ENCODE results near the gene MTERF2. TPM values are rescaled to one million over a fixed set of nuclear protein-coding genes. Genes with fewer than 3 reads are reported as not detected.

Gene MTERF2
- total RNA-seq, 1 experiment from 2014 or later: 10.6 TPM

DNA sequence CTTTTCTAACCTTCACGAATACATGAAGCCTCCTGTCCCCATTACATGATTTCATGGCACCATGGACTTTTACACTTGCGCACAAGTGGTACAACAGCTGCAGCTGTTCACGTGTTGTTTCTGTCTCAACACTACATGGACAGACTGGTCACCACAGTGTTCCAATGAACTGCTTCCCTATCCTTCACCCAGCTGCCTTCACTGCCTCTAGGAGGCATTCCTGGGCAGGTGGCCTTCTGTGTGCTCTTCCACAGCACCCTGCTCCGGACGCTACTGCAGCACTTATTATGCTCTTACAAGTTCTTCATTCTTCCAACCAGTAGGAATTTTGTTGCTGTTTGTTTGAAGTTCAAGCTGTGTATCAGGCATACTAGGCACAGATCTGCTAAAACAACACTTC, 1.5 kb downstream of the MTERF2 start:
- H3K4me3 Mint-ChIP-seq (ENCODE audit: low read depth, unreplicated experiment): no peak overlapping the region
- BruUV-seq (replicated peaks): no TSS peak
- intact Hi-C loops (cut with micrococcal nuclease; ENCODE audit: unreplicated experiment): no loop called here
- no peak for DNase-seq
- peaks cover 35% of the 10 kb centered on the region for H3K36me3 Mint-ChIP-seq (ENCODE audit: insufficient read depth, unreplicated experiment)
- TF ChIP-seq, protein P1, sequence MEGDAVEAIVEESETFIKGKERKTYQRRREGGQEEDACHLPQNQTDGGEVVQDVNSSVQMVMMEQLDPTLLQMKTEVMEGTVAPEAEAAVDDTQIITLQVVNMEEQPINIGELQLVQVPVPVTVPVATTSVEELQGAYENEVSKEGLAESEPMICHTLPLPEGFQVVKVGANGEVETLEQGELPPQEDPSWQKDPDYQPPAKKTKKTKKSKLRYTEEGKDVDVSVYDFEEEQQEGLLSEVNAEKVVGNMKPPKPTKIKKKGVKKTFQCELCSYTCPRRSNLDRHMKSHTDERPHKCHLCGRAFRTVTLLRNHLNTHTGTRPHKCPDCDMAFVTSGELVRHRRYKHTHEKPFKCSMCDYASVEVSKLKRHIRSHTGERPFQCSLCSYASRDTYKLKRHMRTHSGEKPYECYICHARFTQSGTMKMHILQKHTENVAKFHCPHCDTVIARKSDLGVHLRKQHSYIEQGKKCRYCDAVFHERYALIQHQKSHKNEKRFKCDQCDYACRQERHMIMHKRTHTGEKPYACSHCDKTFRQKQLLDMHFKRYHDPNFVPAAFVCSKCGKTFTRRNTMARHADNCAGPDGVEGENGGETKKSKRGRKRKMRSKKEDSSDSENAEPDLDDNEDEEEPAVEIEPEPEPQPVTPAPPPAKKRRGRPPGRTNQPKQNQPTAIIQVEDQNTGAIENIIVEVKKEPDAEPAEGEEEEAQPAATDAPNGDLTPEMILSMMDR (IDR thresholded peaks at IDR 0.05; ENCODE audit: unreplicated experiment): no peak
- no peaks in the 10 kb centered on the region for H3K27me3 Mint-ChIP-seq (ENCODE audit: unreplicated experiment)
- H3K9me3 Mint-ChIP-seq (ENCODE audit: low read depth, unreplicated experiment): peaks cover 3% of the 10 kb centered on the region
- no peak overlapping the region for H3K27ac Mint-ChIP-seq (ENCODE audit: unreplicated experiment)
- H3K4me1 Mint-ChIP-seq (ENCODE audit: low read depth, unreplicated experiment): peaks cover 8% of the 10 kb centered on the region
- CTCF ChIA-PET: no interaction called here

DNA sequence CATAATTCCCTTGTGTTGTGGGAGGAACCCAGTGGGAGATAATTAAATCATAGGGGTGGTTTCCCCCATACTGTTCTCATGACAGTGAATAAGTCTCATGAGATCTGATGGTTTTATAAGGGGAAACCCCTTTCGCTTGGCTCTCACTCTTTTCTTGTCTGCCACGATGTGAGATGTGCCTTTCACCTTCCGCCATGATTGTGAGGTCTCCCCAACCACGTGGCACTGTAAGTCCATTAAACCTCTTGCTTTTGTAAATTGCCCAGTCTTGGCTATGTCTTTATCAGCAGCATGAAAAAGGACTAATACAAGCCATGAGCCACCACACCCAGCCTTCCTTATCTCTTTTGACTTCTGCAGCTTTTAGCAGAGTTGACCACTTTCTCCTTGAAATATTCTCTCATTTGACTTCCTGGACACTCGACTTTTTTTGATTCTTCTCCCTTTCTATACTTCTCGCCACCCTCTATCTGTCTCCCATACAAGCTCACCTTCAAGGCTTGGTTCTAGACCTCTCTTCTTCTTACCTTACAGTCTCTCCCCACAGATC, 2.3 kb downstream of the MTERF2 start:
- Mint-ChIP-seq H3K36me3 (ENCODE audit: insufficient read depth, unreplicated experiment) (peaks cover 35% of the 10 kb centered on the region), H3K27me3 (ENCODE audit: unreplicated experiment) (no peaks in the 10 kb centered on the region), H3K9me3 (ENCODE audit: low read depth, unreplicated experiment) (peaks cover 3% of the 10 kb centered on the region), H3K4me1 (ENCODE audit: low read depth, unreplicated experiment) (peaks cover 8% of the 10 kb centered on the region), H3K4me3 (ENCODE audit: low read depth, unreplicated experiment) (no peak overlapping the region), H3K27ac (ENCODE audit: unreplicated experiment) (no peak overlapping the region)
- TF ChIP-seq, protein P1 (IDR thresholded peaks at IDR 0.05; ENCODE audit: unreplicated experiment): no peak
- CTCF ChIA-PET: interaction anchor here (0.7 kb wide), 1 partner anchor 340 kb away, joined by 3 read pairs; no protein-coding TSS in a partner anchor
- no TSS peak for BruUV-seq (replicated peaks)
- intact Hi-C loops (cut with micrococcal nuclease; ENCODE audit: unreplicated experiment): no loop called here
- no peak for DNase-seq

DNA sequence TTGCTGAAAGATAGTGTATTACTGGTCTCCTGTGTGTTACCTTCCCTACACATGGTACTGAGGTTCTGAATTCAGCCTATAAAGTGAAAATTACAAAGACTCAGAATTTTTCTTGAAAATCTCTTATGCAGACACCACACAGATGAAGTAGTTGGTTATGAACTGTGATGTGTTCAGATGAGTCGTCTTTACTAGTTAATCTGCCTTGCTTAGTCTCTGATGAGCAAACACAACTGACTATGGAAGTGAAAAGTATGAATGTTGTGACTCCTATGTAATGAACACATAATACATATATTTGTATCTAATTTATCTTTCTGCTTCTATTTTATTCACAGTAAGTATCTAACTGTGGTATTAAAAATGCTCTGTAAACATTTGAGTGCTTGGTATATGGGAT, 4.7 kb downstream of the MTERF2 start:
- H3K27ac Mint-ChIP-seq (ENCODE audit: unreplicated experiment): no peak overlapping the region

DNA sequence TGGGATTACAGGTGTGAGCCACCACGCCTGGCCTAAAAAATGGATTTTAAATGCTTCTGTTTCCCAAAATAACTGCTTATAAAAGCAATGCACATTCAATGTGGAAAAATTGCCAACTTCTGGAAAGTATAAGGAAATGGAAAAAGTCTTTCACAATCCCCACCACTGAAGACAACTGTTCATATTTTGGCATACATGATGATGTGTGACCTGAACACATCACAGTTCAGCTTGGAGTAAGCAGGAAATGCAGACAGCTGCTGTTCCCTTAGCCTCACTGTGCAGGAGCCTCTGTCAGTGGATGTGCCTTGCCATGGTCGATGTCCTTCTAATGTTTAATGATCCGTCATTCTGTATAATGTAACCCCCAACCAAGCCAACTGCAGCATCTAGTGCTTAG, 5.2 kb downstream of the MTERF2 start:
- no peak overlapping the region for H3K27ac Mint-ChIP-seq (ENCODE audit: unreplicated experiment)
- CTCF ChIA-PET: no interaction called here

More for the DNA sequence above, 4.7 kb downstream of the MTERF2 start:
- Mint-ChIP-seq H3K27me3 (ENCODE audit: unreplicated experiment) (no peaks in the 10 kb centered on the region), H3K36me3 (ENCODE audit: insufficient read depth, unreplicated experiment) (peaks cover 40% of the 10 kb centered on the region), H3K4me1 (ENCODE audit: low read depth, unreplicated experiment) (peaks cover under 1% of the 10 kb centered on the region), H3K9me3 (ENCODE audit: low read depth, unreplicated experiment) (peaks cover 3% of the 10 kb centered on the region), H3K4me3 (ENCODE audit: low read depth, unreplicated experiment) (no peak overlapping the region)
- CTCF ChIA-PET: no interaction called here
- no peak for DNase-seq
- BruUV-seq (replicated peaks): no TSS peak
- TF ChIP-seq, protein P1 (IDR thresholded peaks at IDR 0.05; ENCODE audit: unreplicated experiment): no peak
- intact Hi-C loops (cut with micrococcal nuclease; ENCODE audit: unreplicated experiment): no loop called here

More for the DNA sequence above, 5.2 kb downstream of the MTERF2 start:
- H3K4me1 Mint-ChIP-seq (ENCODE audit: low read depth, unreplicated experiment): no peaks in the 10 kb centered on the region
- peaks cover 3% of the 10 kb centered on the region for H3K9me3 Mint-ChIP-seq (ENCODE audit: low read depth, unreplicated experiment)
- H3K36me3 Mint-ChIP-seq (ENCODE audit: insufficient read depth, unreplicated experiment): peaks cover 35% of the 10 kb centered on the region
- H3K27me3 Mint-ChIP-seq (ENCODE audit: unreplicated experiment): no peaks in the 10 kb centered on the region
- H3K4me3 Mint-ChIP-seq (ENCODE audit: low read depth, unreplicated experiment): no peak overlapping the region
- BruUV-seq (replicated peaks): no TSS peak
- intact Hi-C loops (cut with micrococcal nuclease; ENCODE audit: unreplicated experiment): no loop called here
- TF ChIP-seq, protein P1 (IDR thresholded peaks at IDR 0.05; ENCODE audit: unreplicated experiment): no peak
- DNase-seq: no peak
